Pons (tissue), 1 donor: ENCODE measurements around the gene STAG1.

Experiments used
- DNase-seq: peaks from one replicate; pipeline ENCODE4 v3.0.0-alpha.2; 2016; ENCODE audit warnings: low spot score

Gene STAG1

GRCh38 chr3:136329593-136329992, 422.6 kb downstream of the STAG1 start:
- no peak for DNase-seq

GRCh38 chr3:136327671-136328070, 424.5 kb downstream of the STAG1 start:
- no peak for DNase-seq

- DNase-seq = no peak
Observed at GRCh38 chr3:136326316-136326715, 425.9 kb downstream of the STAG1 start.

GRCh38 chr3:136311968-136312367, 440.2 kb downstream of the STAG1 start:
- no peak for DNase-seq

- no peak for DNase-seq
Observed at GRCh38 chr3:136311261-136311660, 440.9 kb downstream of the STAG1 start.

- DNase-seq = no peak
Observed at GRCh38 chr3:136305879-136306278, 446.3 kb downstream of the STAG1 start.

- DNase-seq = no peak
Observed at GRCh38 chr3:136300444-136300843, 451.7 kb downstream of the STAG1 start.

GRCh38 chr3:136297826-136298225, 454.4 kb downstream of the STAG1 start:
- DNase-seq = no peak

GRCh38 chr3:136296960-136297359, 455.2 kb downstream of the STAG1 start:
- DNase-seq = no peak

- DNase-seq = no peak
Observed at GRCh38 chr3:136294176-136294575, 458.0 kb downstream of the STAG1 start.

GRCh38 chr3:136293279-136293678, 458.9 kb downstream of the STAG1 start:
- no peak for DNase-seq

- no peak for DNase-seq
Observed at GRCh38 chr3:136292500-136292899, 459.7 kb downstream of the STAG1 start.

- no peak for DNase-seq
Observed at GRCh38 chr3:136291302-136291701, 460.9 kb downstream of the STAG1 start.
